Muscle of back (tissue), 11 donors: ENCODE data around the gene KCNN3. TPM values are rescaled to one million over a fixed set of nuclear protein-coding genes. Genes with fewer than 3 reads are reported as not detected.

ENCODE experiments used
- DNase-seq, 3 donors: peaks; one replicate each; pipeline versions ENCODE4 v3.0.0 to v3.0.0-alpha.2; 2013
- polyA plus RNA-seq, 10 donors: library from polyadenylated mRNA; unstranded; fragments of 120-200 nt; gene quantifications; one replicate each; pipeline ENCODE4 v1.2.1, GENCODE V29; 2013; ENCODE audit not compliant: insufficient read length in 10 of 10

KCNN3 gene
- polyA plus RNA-seq, 10 donors = 6.2 to 9.8 (median 8.3) TPM

- peak; percentile 50 to 78 (median 70) for DNase-seq
These were observed 200.4 kb downstream of the KCNN3 start for GRCh38 chr1:154669464-154670282.

- no peak for DNase-seq
These were observed 203.9 kb downstream of the KCNN3 start for GRCh38 chr1:154666051-154666790.

DNA sequence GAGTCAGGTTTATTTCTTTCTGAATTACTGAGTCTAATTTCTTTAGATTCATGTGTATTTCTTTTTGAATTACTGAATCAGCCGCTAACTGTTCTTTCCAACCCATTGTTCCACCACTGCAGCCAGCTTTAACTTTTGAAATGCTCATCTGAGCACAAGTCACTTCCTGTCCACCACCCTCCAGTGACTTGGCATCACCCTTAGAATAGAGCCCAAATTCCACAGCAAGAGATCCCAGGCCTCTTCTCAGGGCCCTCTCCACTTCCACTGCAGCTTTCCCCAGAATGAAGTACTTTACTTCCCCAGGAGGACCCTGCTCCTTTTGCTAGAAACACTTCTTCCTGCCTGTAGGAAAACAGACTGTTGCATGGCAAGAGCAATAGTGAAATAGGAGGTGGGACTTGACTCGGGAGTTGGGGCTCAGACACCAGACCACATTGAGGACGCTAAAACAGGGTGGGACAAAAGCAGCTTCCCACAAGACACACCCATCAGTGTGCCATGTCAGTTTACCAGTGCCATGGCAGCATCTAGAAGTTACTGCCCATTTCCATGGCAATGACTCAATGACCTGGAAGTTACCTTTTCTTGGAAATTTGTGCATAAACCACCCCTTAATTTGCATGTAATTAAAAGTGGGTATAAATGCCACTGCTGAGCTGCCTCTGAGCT is 205.6 kb downstream of the KCNN3 start:
- DNase-seq = no peak

DNA sequence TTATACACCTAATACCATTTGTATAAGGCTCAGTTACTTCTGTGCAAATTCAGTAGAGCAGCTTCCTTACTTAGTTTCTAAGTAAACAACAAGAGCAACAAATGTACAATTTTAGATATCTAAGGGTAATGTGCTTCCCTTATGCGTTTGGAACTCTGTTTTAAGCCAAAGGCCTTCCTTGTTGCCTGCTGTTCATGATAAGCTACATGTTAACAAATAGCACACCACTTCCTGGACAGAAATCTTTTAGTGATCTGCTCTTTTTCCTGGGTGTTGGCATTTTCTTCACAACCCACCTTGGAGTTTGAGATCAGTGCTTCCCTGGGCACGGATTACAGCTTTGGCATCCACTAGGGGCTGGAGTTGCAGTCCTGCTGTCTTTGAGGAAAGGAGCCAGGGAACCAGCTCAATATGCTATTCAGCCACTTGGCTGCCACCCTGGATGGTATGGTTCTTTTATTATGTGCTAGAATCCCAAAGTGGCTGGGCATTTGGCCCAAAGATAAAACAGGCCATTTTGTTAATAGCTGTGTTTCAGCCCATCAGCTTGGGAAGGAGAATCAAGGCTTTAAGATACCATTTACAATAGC is 206.5 kb downstream of the KCNN3 start:
- DNase-seq = no peak

DNA sequence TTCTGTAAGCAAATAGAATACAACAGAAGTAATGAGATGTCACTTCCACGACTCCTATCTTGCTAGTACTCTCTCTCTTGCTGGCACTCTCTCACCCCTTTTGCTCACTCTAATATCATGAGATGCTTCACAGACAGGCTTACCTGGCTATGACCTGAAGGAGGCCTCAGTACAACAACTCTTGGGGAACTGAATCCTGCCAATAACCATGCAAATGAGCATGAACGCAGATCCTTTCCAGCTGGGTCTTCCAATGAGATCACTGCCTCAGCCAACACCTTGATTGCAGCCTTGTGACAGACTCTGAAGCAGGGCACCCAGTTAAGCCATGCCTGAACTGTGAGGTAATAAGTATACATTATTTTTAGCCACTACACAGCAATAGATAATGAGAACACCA is 209.0 kb downstream of the KCNN3 start:
- DNase-seq = no peak

- no peak for DNase-seq
These were observed 210.1 kb downstream of the KCNN3 start for GRCh38 chr1:154659823-154660592.

- DNase-seq = no peak
These were observed 212.5 kb downstream of the KCNN3 start for GRCh38 chr1:154657556-154657955.

- no peak for DNase-seq
These were observed 217.2 kb downstream of the KCNN3 start for GRCh38 chr1:154652893-154653292.

Other genes starting within 250 kb of the KCNN3 start
- gene PMVK, start 66.4 kb upstream of the KCNN3 start, polyA plus RNA-seq = 10 to 100 TPM; 21.6 to 35.4 (median 26.8) TPM
- 100 to 1,000 TPM in 9 of 10 donors, 10 to 100 TPM in 1; 81.5 to 150 (median 124) TPM for gene PBXIP1, start 85.8 kb upstream of the KCNN3 start, polyA plus RNA-seq
- gene PYGO2, start 91.5 kb upstream of the KCNN3 start, polyA plus RNA-seq = 10 to 100 TPM; 25.6 to 33.5 (median 26.9) TPM
- 100 to 1,000 TPM in 1 of 10 donors, 10 to 100 TPM in 9; 76.6 to 116 (median 85.6) TPM for gene SHC1, start 100.5 kb upstream of the KCNN3 start, polyA plus RNA-seq
- 10 to 100 TPM; 45.8 to 80.8 (median 62.6) TPM for gene CKS1B, start 104.4 kb upstream of the KCNN3 start, polyA plus RNA-seq
- gene FLAD1, start 113.1 kb upstream of the KCNN3 start, polyA plus RNA-seq = 10 to 100 TPM; 15.3 to 21.0 (median 19.5) TPM
- under 1 TPM in 3 of 10 donors, not detected in 7; 0.30 to 0.71 (median 0.48) TPM for gene LENEP, start 123.3 kb upstream of the KCNN3 start, polyA plus RNA-seq
- 10 to 100 TPM in 2 of 10 donors, 1 to 10 TPM in 8; 6.2 to 13.1 (median 8.4) TPM for gene ZBTB7B, start 132.5 kb upstream of the KCNN3 start, polyA plus RNA-seq
- gene DCST2, start 163.5 kb upstream of the KCNN3 start, polyA plus RNA-seq = 1 to 10 TPM in 3 of 10 donors, under 1 TPM in 7; 0.40 to 1.9 (median 0.85) TPM
- gene DCST1, start 163.5 kb upstream of the KCNN3 start, polyA plus RNA-seq = under 1 TPM; 0.09 to 0.58 (median 0.17) TPM
- 10 to 100 TPM; 50.0 to 81.4 (median 59.9) TPM for gene ADAM15, start 181.0 kb upstream of the KCNN3 start, polyA plus RNA-seq
- gene EFNA4, start 193.5 kb upstream of the KCNN3 start, polyA plus RNA-seq = 10 to 100 TPM in 1 of 10 donors, 1 to 10 TPM in 9; 5.1 to 10.2 (median 7.0) TPM
- gene EFNA3, start 208.6 kb upstream of the KCNN3 start, polyA plus RNA-seq = 1 to 10 TPM; 2.1 to 5.3 (median 2.3) TPM